Progenitor cell of endocrine pancreas (in vitro differentiated cells): ENCODE data around the gene ABCG2. TPM values are rescaled to one million over a fixed set of nuclear protein-coding genes. Genes with fewer than 3 reads are reported as not detected.

Experiments used
- DNase-seq: peaks from one replicate; pipeline ENCODE4 v3.0.0; 2021; ENCODE audit warnings: low spot score; ENCODE audit not compliant: unreplicated experiment
- H3K27ac Mint-ChIP-seq: 2 replicates; pipeline ENCODE4 v1.8.0; 2021; ENCODE audit warnings: mild to moderate bottlenecking, moderate library complexity, mixed read lengths
- H3K27me3 Mint-ChIP-seq: 2 replicates; pipeline ENCODE4 v1.8.0; 2021; ENCODE audit warnings: mixed read lengths
- H3K36me3 Mint-ChIP-seq: 2 replicates; pipeline ENCODE4 v1.8.0; 2022; ENCODE audit warnings: mixed read lengths; ENCODE audit not compliant: insufficient read depth
- H3K4me1 Mint-ChIP-seq: 2 replicates; pipeline ENCODE4 v1.8.0; 2021; ENCODE audit warnings: low read depth, mixed read lengths
- H3K4me3 Mint-ChIP-seq: 2 replicates; pipeline ENCODE4 v1.8.0; 2021; ENCODE audit warnings: low read depth, mild to moderate bottlenecking, moderate library complexity, mixed read lengths
- H3K9me3 Mint-ChIP-seq: 2 replicates; pipeline ENCODE4 v1.8.0; 2021; ENCODE audit warnings: low read depth, mixed read lengths
- total RNA-seq: library from RNA; stranded (reverse); gene quantifications from 2 replicates; pipeline ENCODE4 v1.2.1, GENCODE V29; 2021
- TF ChIP-seq, protein P1 (sequence below): fragments of 200-600 bp; sonication (generic); IDR thresholded peaks from one replicate; pipeline ENCODE4 v1.5.0; 2021; ENCODE audit warnings: antibody characterized with exemption, mild to moderate bottlenecking; ENCODE audit not compliant: unreplicated experiment

ABCG2 gene
- total RNA-seq, 1 donor from 2014 or later, result 2.3 TPM

DNA sequence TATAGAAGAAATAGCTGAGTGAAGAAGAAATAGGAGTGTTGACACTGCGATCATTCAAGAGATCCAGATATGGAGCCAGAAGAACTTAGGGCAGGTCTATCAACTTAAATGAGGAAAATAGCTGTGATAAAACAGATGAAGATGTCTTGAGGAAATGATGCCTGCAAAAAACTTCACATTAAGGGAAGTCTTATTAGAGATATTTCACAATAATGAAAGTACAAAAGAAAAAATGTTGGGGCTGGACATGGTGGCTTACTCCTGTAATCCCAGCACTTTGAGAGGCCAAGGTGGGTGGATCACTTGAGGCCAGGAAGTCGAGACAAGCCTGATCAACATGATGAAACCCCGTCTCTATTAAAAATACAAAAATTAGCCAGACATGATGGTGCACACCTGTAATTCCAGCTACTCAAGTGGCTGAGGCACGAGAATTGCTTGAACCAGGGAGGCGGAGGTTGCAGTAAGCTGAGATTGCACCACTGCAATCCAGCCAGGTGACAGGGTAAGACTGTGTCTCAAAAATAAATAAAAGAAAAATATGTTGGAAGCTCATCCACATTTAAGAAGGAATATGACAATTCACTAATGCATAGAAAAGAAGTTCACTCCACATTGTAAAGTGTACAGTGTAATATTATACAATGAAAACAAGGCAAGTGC is 94.7 kb downstream of the ABCG2 start:
- Mint-ChIP-seq H3K27ac (no peak overlapping the region), H3K9me3 (peaks cover 4% of the 10 kb centered on the region), H3K27me3 (no peaks in the 10 kb centered on the region), H3K4me1 (no peaks in the 10 kb centered on the region), H3K36me3 (peaks cover 37% of the 10 kb centered on the region), H3K4me3 (no peak overlapping the region)
- TF ChIP-seq, protein P1, sequence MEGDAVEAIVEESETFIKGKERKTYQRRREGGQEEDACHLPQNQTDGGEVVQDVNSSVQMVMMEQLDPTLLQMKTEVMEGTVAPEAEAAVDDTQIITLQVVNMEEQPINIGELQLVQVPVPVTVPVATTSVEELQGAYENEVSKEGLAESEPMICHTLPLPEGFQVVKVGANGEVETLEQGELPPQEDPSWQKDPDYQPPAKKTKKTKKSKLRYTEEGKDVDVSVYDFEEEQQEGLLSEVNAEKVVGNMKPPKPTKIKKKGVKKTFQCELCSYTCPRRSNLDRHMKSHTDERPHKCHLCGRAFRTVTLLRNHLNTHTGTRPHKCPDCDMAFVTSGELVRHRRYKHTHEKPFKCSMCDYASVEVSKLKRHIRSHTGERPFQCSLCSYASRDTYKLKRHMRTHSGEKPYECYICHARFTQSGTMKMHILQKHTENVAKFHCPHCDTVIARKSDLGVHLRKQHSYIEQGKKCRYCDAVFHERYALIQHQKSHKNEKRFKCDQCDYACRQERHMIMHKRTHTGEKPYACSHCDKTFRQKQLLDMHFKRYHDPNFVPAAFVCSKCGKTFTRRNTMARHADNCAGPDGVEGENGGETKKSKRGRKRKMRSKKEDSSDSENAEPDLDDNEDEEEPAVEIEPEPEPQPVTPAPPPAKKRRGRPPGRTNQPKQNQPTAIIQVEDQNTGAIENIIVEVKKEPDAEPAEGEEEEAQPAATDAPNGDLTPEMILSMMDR, result no peak
- no peak for DNase-seq

DNA sequence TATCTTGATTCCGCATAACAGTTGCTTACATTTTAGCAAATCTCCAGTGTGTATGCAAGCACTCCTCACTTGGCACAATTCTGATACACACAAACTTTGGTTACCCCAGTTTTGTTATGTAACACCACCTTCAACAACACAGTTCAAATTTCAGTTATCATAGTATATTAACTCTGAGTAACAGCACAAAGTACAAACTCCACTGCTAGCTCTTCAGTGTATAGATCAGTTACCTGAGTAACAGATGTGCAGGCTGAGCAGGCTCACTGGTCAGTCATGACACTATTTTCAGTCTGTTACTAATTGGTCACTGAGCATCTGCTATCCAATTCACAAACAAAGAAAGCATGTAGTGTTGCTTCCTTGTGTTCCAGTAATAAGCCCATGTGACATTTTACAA is 95.6 kb downstream of the ABCG2 start:
- no peak for DNase-seq
- H3K4me3 Mint-ChIP-seq, result no peak overlapping the region
- H3K4me1 Mint-ChIP-seq, result no peaks in the 10 kb centered on the region
- H3K36me3 Mint-ChIP-seq, result peaks cover 33% of the 10 kb centered on the region
- TF ChIP-seq, protein P1, result no peak
- no peaks in the 10 kb centered on the region for H3K27me3 Mint-ChIP-seq
- peaks cover 4% of the 10 kb centered on the region for H3K9me3 Mint-ChIP-seq
- H3K27ac Mint-ChIP-seq, result no peak overlapping the region

DNA sequence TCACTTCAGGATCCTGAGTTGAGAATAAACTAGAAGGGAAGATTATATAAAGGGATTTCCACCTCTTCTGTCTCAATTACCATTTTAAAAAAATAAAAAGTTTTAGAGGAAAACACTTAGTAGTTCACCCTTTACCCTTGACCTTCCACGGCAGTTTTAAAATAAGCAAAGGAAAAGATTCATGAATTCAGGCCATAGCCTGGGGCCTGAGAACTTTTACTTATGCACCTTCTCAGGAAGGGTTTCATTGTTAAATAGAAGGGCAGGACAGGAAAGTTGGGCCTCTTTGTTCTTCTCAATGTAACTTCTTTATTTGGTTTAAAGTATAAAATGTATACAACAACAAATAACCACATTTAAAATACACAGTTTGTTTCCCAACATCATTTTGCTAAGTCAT is 96.1 kb downstream of the ABCG2 start:
- H3K9me3 Mint-ChIP-seq, result no peaks in the 10 kb centered on the region
- no peak for DNase-seq
- TF ChIP-seq, protein P1, result no peak
- H3K4me3 Mint-ChIP-seq, result no peak overlapping the region
- H3K4me1 Mint-ChIP-seq, result no peaks in the 10 kb centered on the region
- no peaks in the 10 kb centered on the region for H3K27me3 Mint-ChIP-seq
- peaks cover 28% of the 10 kb centered on the region for H3K36me3 Mint-ChIP-seq
- H3K27ac Mint-ChIP-seq, result no peak overlapping the region

DNA sequence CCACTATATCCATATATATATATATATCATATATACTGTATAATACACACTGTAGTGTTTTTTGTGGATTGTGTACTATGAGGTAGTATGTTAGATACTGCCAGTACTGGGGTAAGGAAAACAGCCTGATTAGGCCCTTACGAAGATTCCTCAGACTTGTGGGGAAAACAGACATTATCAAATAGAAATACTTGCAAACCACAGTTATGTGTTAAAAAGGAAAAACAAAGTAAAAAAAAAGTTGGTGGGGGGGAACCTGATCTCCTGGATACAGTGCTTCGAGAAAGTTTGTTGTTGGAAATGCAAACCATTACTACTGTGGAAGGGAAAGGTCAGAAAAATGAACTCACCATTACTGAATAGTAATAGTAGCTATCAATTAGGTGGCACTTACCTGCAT is 98.0 kb downstream of the ABCG2 start:
- Mint-ChIP-seq H3K36me3 (peaks cover 21% of the 10 kb centered on the region), H3K4me3 (no peak overlapping the region), H3K27ac (no peak overlapping the region)

DNA sequence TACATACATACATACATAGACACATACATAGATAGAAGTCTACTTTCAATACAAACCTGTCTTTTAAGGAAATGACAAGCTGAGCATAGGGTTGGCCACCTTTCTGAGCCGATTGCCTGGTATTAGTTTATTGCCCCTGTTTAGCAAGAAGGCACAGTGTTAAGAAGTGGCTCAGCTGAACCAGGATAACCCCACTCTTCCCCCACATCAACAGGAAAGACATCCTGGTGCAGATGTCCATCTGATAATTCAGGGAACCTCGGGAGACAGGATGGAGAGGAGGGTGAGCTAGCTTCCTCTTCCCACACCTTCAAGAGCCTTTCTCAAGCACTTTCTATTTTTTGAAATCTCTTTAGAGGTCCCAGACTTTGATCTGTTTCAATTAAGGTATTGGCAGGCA is 98.7 kb downstream of the ABCG2 start:
- no peak overlapping the region for H3K4me3 Mint-ChIP-seq
- H3K9me3 Mint-ChIP-seq, result no peaks in the 10 kb centered on the region
- peaks cover 20% of the 10 kb centered on the region for H3K36me3 Mint-ChIP-seq
- H3K27ac Mint-ChIP-seq, result no peak overlapping the region
- no peak for DNase-seq
- TF ChIP-seq, protein P1, result no peak
- H3K27me3 Mint-ChIP-seq, result no peaks in the 10 kb centered on the region
- no peaks in the 10 kb centered on the region for H3K4me1 Mint-ChIP-seq

More for the DNA sequence above, 98.0 kb downstream of the ABCG2 start:
- Mint-ChIP-seq H3K9me3 (no peaks in the 10 kb centered on the region), H3K27me3 (no peaks in the 10 kb centered on the region), H3K4me1 (no peaks in the 10 kb centered on the region)
- DNase-seq, result no peak
- TF ChIP-seq, protein P1, result no peak
